NCI-H2107 treated with DMSO at 0.1 percent for 48 hours (cell line): ENCODE data around the gene SEMA6B.
"Not testable (repeated sequence)": the region's sequence is repeated elsewhere in the genome, so short reads cannot be mapped to it uniquely, and the experiment has no call there.

Source experiments
- DNase-seq: peaks from one replicate; lab custom pipeline; 2025; ENCODE audit not compliant: unreplicated experiment; lab: John Stamatoyannopoulos, UW

The SEMA6B gene

DNA sequence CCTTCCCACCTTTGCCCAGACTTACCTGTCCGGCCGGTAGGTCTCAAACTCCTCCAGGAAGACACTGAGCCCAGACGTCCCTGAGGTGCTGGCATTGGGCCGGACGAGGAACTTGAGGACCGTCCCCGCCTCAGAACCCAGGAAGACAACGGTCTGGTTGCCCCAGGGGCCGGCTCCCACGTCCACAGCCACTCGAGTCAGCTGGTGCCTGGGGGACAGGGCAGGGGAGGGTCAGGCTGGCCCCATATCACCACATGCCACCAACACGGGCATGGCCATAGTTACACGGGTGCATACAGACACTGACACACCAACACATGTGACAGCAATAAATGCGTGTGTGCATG is 11.3 kb downstream of the SEMA6B start:
- no peak for DNase-seq

DNA sequence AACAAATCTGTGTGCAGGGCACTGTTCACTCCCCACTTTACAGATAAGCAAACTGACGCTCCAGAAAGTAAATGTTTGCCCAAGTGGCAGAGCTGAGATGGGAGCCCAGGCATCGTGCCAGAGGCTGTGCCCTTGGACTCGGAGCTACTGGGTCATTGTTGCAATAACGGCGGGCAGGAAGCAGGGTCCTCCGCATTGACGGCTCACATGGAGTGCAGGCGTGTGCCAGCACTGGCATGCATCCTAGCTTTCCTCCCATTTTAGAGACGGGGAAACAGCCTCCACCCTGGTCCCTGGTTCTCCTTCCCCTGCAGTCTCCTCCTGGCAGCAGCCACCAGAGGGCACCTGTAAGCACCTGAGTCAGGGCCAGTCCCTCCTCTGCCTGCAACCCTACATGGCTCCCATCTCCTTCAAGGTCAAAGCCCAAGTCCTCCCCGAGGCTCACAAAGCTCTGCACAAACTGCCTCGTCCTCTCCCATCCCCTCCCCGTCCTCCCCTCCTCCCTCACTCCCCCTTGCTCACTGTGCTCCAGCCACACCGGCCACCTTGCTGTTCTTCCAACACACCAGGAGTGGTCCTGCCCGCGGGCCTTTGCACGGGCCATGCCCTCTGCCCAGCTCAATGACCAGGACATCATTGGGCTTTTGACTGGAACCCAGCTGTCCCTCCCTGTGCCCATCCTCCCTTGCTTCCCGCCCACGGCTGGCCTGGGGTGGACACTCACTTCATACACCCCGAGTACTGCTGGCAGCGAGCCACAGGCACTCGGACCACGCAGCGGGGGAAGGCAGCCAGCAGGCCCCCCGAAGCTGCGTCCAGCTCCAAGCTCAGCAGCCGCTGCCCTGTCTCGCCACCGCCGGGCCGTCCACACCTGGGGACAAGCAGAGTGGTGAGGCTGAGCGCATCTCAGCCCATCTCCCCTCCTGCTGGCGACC is 11.9 kb downstream of the SEMA6B start:
- DNase-seq = no peak

DNA sequence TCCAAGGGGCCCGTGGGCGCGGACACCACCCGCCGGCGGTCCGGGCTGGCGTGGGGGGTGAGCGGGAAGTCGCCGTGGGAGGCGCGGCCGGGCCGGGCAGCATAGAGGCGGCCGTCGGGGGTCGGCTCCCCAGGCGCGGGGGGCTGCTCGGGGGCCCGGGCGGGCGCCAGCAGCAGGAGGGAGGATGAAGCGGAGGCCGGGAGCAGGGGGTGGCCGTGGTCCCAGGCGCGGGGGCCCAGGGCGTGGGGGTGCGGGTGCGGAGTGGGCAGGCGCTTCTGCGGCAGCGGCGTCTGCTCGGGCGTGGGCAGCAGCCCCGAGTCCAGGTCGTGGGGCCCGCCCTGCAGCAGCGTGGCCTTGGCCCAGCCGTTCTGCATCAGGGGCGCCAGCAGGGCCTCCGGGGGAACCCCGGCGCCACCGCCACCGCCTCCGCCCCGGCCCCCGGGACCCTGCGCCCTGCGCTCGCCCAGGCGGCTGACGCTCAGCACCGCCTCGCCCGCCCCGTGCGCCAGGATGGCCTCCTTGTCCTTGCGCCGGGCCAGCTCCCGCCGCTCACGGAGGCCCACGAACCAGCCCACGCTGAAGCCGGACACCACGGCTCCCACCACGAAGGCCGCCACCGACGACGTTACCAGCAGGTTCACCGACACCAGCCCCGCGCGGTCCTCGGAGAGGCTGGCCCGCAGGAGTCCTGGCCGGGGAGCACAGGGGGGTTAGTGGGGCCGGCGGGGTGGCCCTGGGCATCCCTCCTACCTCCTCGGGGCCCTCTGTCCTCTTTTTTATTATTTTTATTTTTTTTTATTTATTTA is 15.4 kb downstream of the SEMA6B start:
- no peak for DNase-seq

GRCh38 chr19:4542896-4543841 is 16.3 kb downstream of the SEMA6B start:
- DNase-seq = no peak

- DNase-seq = not testable (repeated sequence)
These were observed 17.7 kb downstream of the SEMA6B start for GRCh38 chr19:4541806-4542145.

GRCh38 chr19:4541114-4541805 is 18.2 kb downstream of the SEMA6B start:
- no peak for DNase-seq

GRCh38 chr19:4539693-4540581 is 19.5 kb downstream of the SEMA6B start, which contains the start of gene LRG1:
LRG1 (minus strand) TSS chr19:4540036; CDS start chr19:4540013, 23 bp downstream.
- DNase-seq = no peak

GRCh38 chr19:4539169-4539692 is 20.3 kb downstream of the SEMA6B start:
- DNase-seq = no peak

- peak; percentile 91 for DNase-seq
These were observed 20.9 kb downstream of the SEMA6B start for GRCh38 chr19:4538601-4538954.

DNA sequence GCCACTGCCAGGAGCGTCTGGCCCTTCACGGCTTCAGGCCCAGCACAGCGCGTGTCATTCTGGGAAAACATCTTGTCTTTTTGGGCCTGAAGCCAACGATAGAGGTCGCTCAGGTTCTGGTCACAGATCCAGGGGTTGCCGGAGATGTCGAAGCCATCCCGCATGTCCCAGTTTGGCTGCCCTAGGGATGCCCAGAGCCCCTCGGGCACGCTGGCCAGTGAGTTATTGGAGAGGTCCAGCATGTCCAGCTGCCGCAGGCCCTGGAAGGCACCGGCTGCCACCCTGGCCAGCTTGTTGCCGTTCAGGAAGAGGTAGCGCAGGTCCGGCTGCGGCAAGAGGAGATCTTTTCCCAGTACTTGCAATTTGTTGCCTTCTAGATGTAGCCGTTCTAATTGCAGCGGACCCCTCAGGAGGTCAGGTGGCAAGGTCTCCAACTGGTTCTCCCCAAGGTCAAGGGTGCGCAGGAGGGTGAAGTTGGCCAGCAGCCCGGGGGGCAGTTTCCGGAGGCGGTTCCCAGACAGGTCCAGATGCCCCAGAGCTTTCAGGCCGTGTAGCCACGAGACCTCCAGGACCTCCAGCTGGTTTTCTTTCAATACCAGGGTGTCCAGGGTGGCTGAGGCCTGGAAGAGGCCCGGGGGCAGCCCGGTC is 21.4 kb downstream of the SEMA6B start:
- no peak for DNase-seq

DNA sequence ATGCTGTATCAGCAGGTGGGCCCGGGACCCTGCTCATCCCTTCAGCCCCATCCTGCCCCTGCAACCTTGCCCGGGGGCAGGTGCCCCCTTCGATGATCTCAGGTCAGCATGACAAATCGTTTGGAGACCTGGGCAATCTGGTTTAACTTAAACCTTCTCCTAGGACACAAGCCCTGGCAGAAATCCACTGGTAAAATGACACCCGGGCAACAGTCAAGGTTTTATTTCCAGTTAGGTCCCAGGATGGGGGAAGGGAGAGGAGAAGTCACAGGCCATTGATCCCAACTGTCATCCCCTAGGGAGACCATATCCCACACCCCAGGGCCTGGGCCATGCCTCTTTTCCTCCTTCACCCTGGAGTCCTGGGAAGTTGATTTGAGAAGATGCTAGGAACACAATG is 22.7 kb downstream of the SEMA6B start:
- DNase-seq = peak; percentile 86

GRCh38 chr19:4534836-4535658 is 24.4 kb downstream of the SEMA6B start, which contains the start of gene PLIN5:
PLIN5 (minus strand) TSS chr19:4535224; CDS start chr19:4534074, 1,150 bp downstream.
- peak; percentile 21 for DNase-seq

- DNase-seq = no peak
These were observed 25.6 kb downstream of the SEMA6B start for GRCh38 chr19:4533835-4534424.

DNA sequence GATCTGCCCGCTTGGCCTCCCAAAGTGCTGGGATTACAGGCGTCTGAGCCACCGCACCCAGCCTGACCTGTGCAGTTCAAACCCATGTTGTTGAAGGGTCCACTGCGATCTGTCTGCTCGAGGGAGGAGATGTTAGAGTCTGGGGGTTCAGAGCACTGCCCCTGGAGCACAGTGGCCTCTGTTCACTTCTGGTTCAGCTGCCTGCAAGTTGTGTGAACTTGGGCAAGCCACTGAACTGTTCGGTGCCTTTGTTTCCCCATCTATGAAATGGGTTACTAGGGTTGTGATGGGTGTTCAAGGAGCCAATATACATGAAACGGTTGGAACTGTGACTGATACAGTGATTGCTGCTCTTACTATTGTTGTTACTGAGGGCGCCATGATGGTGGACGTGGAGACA is 26.1 kb downstream of the SEMA6B start:
- no peak for DNase-seq

GRCh38 chr19:4531562-4532165 is 27.8 kb downstream of the SEMA6B start:
- DNase-seq = no peak

- no peak for DNase-seq
These were observed 29.5 kb downstream of the SEMA6B start for GRCh38 chr19:4529924-4530522.

- DNase-seq = no peak
These were observed 30.6 kb downstream of the SEMA6B start for GRCh38 chr19:4528843-4529242.
